GOT3 (cell line): ENCODE measurements around the gene DCLK1.
"Not testable (repeated sequence)": the region's sequence is repeated elsewhere in the genome, so short reads cannot be mapped to it uniquely, and the experiment has no call there.

Experiments used
- DNase-seq: peaks from one replicate; lab custom pipeline; 2025; ENCODE audit warnings: mixed read lengths; lab: John Stamatoyannopoulos, UW

DCLK1 gene

DNA sequence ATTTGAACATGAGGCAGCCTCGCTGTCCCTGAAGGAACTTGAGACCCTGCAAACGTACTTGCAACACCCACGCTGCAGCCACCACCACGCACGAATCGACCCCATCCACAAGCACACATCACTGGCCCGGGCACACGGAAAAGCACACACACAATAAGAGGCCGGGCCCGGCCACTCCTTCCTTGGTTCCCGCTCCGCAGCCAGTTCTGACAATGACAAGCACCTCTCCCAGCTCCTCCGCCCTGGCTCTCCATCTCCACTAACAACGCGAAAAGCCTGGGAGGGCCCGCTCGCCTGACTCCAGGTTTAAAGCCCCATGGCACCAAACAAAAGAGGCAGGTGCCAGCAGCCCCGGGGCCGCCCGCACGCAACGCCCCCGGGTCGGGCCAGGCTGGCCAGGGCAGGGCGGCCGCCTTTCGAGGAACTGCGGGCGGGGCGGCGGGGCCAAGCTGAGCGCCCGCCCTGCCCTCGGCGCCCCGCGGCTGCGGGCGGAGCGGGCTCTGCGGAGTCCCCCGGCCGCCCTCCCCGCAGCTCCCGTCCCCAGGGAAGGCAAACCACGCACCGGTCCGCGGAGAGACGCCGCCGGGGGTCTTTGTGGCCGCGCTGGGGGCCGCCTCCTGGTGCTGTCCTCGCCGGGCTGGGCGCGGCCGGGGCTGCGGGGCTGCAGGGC is 495 bp downstream of the DCLK1 start:
- no peak for DNase-seq

DNA sequence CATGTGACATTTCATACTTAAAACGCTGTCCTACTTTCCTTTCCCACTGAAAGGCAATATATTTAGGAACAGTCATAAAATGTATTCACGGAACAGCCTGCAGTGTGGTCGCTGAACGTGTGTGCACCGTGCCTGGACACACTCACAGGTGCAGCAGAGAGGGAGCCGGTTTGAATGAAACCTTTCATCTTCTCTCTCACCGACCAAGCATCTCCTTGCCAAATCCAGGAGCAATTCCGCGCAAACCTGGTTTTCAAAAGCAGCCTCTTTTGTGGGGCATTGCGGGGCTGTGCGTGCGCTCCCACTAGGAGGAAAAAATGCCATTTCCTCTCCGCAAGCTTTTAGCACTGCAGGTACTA is 1.0 kb downstream of the DCLK1 start:
- DNase-seq, result no peak

DNA sequence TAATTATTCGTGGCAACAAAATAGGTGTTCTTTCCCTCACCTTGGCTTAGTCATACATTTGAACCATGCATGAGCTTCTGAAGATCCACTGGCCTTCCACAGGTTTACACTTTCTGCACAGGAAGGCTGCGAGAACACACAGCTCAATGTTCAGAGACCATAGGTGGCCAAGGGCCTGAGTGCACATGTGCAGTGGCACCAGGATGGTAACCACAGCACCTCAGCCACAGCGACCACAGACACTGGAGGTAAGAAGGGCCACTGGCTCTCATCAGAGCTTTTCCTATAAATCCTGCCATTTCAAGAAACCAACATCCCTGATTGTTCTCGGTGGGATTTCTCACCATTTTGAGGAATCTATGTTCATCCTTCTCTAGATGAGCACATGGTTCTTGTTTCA is 1.6 kb downstream of the DCLK1 start:
- DNase-seq, result no peak

DNA sequence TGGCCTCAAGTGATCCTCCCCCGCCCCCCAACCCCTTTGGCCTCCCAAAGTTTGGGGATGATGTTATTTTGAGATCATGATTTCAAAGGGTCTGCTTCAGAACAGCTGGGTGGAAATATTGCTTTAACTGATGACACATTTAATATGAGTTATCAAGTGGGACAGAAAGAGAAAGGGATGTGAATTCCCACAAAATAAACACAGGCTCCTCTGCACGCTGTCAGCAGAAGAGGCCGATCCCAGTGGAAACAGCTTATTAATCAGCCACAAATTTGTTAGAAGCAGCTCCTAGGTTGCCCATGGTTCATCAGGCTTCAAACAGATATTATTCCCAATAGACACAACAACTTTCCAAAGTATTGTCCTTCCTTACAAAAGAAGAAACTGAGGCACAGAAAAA is 4.7 kb downstream of the DCLK1 start:
- DNase-seq, result no peak

DNA sequence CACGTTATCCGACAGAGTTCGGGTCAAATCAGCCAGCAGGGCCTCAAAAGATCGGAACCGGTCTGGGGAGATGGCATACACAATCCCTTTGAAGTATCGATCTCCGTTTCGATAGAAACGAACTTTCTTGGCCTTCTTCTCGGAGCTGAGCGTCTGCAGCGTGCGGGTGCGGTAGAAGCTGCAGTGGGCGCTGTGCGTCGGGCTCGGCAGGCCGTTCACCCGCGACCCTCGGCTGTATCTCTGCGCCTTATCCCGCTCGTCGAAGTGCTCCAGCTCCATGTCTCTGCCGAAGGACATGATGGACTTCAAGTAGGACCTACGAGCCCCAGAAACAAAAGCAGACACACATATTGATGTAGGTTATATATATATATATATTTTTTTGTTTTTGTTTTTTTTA is 5.3 kb downstream of the DCLK1 start:
- no peak for DNase-seq

DNA sequence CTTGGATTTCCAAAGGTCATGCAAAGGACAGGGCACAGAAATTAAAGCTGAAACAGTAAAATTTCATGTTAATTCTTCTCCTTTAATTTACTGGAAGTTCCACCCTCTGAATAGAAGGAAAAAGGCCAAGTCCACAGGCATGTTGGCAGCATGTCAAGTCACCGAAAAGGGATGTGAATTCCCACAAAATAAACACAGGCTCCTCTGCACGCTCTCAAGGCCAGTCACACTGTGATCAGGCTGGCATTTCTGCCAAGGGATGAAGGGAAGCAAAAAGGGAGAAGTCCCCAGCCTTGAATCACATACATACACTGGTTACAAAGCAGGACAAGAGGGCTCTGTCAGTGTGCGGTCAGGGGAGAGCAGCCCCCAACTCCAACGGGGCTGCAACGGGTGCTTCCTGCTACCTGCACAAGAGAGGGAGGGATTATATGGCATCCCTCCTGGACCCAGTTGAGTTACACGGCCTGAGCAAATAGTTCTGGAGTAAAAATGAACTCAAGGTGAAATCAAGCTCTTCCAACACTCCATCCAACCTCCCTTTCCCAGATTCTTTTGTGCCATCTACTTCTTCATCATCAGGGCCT is 6.9 kb downstream of the DCLK1 start:
- no peak for DNase-seq

DNA sequence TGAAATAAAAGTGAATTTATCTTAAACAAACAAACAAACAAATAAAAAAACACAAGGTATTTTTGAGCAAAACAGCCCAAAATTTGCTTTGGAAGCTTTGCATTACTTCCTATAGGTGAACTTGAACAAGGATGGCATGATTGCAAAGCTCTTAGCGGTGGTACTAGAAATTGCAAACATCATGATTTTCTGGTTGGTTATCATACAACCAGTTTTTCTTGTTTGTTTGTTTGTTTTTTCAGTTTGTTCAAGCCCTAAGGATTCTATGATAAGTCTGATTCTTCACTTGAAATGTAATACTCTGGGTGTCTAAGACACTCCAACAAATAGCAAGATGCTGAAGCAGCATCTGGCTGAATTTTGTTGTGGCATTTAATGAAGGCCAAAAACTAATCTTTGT is 15.9 kb downstream of the DCLK1 start:
- DNase-seq, result no peak

DNA sequence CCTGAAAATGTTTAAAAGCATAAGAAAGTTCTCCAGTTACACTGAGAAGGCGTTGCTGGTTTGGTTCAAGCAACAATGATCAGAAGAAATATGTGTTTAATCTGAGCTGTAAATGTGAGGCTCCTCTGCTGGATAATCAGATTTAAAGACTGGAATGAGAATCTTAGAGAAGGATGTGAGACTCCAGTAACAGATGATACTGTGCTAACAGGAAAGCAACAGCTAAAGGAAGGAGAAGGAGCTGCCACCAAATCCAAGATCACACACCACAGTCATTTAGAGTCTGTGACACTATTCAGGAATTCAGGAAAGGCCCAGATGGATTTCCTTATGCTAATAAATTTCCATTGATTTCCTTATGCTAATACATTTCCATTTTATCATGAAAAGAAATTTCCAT is 16.9 kb downstream of the DCLK1 start:
- no peak for DNase-seq

DNA sequence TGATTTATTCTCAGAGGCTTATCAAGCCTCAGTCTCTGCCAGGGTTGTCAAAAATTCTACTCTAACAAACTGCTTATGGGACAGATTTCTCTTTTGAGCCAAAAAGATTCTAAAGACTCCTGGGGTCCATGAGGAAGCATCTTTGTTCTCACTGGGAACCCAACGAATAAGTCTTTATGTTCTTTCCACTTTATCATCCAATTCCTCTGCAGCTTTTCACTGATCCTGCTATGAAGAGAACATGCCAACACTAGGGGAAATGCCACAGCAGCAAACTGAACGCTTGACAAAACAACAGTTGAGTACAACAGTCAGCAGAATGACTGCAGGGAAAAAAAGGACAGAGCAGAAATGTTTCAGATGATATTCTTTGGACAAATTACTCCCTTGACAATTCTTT is 22.2 kb downstream of the DCLK1 start:
- no peak for DNase-seq

DNA sequence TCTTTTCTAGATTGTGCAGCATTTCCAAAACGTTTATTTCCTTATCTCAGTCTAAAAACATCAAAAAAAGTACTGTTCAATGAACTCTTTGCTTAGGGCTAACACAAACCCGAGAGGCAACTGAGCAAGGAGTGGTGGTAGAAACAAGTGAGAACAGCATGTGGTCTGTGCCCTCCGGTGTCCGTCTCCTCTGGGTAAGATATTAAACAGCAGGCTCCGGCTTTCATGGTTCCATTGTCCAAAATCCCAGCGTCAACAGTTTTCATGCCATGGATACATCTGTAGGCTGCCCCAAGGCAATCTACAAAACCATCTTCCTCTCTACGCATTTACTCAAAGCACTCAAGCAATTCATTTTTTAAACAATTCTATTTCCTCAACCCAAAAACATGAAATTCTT is 22.8 kb downstream of the DCLK1 start:
- DNase-seq, result no peak

DNA sequence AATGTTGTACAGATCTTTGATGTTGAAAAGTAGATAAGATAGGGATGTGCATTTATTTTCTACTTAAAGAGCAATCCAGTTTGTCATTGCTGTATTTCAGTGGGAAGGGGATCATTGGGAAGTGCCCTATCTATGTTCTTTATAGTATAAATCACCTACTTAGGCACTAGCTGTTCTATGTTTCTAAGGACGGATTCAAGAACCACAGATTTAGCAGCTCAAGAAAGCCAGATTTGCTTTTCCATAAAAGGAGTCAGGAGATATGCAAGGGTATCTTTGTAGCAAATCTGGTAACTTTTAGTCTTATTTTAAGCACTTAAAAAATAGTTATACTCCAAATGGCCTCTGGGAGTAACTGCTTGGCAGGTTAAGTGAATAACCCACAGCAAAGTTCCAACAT is 23.7 kb downstream of the DCLK1 start:
- no peak for DNase-seq

DNA sequence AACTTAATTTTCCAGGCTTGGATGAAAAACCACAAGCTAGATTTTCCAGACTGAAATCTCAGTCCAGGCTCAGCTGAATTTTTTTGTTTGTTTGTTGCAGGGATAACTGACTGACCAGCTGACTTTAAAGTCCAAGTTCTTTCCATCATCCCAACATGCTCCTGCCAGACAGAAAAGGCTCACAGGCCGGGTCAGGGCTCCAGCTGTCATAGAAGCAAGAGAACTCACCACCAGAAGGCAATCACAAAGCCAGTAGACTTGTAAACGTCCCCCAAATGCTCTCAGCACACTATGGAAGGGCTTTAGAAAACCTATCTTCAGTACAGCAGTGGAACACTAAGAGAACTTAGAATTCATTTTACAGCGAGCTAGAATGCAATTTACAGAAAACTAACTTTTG is 25.5 kb downstream of the DCLK1 start:
- no peak for DNase-seq

DNA sequence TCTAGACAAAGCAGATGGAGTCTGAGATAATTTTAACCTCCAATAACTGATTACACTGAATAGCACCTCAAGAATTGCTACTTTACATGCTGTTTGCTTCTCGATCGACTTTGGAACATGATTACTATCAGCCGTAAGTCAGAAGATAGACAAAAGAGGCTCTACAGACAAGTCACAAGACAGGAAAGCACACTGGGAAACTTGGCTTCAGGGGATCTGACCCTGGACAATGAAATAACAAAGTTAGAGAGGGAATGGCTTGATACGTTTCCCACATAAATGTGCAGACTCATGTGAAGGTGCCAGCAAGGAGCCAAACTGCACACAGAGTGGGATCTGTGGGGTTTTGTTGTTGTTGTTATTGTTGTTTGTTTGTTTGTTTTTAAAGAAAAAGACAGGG is 28.5 kb downstream of the DCLK1 start:
- DNase-seq, result no peak

DNA sequence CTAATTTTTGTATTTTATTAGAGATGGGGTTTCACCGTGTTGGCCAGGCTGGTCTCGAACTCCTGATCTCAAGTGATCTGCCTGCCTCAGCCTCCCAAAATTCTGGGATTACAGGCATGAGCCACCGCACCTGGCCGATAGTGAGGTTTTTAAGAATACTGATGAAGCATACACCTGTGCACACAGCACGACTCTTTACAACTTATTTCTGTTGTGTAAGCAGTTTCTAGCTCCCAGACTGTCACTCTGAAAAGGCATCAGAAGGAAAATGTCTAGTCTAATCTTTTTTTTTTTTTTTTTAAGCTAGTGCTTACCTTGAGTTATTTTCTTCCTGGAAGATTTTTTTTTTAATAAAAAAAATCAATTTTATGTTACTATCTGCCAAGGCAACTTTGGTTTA is 29.3 kb downstream of the DCLK1 start:
- not testable (repeated sequence) for DNase-seq

DNA sequence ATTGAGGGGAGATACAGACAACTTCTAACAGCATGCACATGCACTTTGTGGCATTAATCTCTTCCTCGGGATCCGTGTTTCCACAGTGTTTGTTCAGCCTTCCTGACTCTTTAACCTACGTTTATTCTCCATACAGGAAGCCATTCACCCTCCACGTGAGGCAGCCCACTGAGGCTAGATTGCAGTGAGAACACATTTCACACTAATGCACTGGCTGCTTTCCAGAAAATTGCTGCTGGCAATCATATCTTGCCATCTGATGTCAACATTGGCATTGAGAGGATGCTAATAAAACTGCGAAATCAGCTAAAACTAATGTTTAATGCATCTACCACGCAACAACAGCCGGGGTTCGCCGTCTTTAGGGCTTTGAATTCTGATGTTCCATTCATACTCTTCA is 30.0 kb downstream of the DCLK1 start:
- no peak for DNase-seq

DNA sequence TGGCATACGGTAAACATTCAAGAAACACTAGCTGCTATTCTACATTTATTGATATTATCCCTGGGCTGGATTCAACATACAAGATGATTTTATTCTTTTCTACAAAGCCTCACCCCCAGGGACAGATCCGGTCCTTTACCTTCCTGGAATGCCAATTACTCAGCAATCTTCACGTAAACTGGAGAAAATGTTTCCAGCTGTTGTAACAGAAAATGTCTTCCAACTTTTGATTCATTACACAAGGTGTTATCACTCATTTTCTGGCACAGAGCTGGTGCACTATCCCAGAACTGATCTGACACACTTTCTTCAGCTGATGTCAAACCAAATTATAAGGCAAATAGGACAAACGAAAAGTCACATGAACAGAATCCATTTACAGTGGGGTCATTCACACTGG is 33.1 kb downstream of the DCLK1 start:
- no peak for DNase-seq

DNA sequence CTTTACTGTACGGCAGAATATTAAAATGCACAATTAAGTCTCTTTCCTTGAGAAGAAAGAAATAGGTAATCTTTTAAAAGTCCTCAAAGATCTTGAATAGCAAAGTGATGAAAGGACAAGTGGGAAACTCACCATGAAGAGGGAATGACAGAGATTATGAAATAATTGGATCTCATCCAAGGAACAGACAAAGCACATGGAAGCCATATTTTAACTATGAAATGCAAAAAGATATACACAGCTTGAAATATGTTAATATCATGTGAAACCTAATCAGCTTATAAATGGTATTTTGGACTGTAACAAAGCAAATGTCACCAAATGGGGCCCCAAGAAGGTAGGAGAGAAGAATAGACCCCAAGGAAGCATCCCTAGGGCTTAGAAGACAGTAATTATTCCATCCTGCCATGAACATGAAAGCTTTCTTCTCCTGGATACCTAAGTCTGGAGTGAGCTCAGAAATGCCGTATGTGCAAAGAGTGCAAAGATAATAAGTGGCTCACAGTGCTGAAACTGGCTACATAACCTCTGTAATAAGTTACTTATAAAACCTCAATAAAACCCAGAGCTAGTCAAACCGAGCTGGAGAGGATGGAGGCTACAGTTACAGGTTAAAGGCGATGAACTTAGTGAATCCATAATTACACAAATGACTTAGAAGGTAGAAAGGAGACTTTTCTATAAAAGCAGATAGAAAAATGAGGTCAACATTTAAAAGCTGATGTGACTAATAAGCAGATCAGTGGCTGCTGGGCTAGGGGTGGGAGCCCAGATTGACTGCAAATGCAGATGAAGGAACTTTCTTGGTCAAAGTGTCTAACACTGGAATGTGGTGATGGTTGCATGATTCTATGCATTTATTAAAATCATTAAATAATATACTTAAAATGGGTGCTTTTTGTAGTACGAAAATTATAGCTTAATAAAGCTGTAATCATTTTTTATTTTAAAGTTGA is 34.4 kb downstream of the DCLK1 start:
- no peak for DNase-seq

DNA sequence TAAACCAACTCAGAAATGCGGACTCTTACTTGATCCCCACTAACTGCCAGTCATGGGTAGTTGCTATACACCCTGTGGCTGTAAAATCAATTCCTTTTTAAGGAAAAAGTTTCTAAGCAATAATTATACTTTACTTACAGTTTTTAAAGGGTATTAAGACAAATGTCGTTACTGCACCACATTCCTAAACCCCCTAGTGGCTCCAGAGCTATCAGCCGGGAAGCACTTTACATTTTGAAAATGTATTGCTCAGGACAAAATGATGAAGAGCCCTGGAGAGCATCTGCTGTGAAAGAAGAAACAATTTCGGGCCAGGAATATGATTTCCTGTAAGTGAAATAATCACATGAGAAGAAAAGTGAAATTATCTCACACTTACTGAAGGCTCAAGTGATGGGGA is 36.7 kb downstream of the DCLK1 start:
- no peak for DNase-seq

DNA sequence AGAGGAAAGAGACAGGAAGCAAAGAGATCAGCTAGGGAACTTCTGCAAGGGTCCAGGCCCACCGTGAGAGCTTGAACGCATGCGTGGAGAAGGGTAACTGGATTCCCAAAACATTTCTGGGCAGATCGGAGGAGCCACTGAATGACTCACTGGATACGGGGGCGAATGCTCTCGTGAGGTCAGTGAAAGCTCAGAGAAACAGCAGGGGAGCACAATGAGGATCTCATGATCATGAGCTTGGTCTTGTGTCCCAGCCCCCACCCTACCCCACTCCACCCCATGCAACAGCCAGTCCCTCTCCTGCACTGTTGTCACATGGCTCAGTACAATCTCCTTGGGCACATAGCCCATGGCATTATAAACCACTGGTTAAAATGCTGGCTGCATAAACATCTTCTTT is 40.6 kb downstream of the DCLK1 start:
- DNase-seq, result no peak

DNA sequence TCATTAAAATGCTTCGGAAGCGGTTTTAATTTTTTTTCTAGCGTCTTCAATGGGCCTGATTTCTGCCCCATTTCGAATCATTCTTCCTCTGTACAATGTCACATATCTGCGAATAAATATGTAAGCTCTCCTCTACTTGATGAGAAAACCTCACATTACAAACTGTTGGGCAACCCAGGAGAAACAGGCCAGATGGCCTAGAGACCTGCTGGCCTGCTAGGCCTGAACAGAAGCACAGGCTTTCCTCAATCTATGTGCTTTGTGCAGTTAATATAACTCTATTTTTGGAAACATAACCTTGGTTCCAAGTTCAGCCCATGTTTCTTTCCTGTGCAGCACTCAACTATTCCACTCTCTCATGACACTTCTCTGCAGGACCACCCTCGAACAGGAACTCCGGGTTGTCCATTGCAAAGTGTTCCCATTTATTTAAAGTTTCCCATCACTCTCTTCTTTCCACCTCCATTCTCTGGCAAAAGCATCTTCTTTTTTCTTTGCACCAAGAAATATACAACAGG is 42.0 kb downstream of the DCLK1 start:
- DNase-seq, result no peak

DNA sequence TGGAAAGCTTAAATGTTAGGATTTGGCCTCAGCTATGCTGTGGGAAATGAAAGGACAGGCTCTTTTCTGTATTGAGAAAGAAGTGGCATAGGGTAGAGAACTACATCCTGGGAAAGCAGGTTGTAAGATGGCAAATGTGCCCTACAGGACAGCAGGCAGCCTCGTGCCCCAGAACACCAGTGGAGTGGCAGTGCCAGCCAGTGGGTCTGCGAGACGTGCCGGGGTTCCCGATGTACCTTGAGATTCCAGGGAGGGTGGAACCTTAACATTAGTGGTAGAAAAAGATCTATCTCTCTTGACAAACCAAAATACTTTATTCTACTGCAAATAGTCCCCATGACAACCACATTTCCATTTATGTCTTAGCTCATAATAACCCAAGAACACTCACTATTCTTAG is 42.7 kb downstream of the DCLK1 start:
- no peak for DNase-seq

DNA sequence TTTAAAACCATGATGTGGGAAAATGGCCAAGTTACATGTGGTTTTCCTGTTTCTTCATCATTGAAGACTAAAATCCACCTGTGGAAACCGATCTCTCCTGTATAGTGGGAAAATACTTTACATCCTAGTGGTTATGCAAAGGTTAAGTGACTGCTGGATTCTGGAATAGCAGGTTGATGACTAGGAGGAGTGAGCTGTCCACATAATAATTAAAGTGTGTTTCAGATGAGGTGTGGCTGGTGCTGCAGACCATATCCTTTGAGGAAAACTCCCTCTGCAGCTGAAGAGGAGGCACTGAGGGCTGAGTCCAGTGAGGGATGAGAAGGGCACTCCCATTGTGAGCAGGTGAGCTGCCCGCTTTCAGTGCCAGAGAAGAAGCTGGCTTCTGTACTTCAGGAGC is 43.2 kb downstream of the DCLK1 start:
- no peak for DNase-seq

DNA sequence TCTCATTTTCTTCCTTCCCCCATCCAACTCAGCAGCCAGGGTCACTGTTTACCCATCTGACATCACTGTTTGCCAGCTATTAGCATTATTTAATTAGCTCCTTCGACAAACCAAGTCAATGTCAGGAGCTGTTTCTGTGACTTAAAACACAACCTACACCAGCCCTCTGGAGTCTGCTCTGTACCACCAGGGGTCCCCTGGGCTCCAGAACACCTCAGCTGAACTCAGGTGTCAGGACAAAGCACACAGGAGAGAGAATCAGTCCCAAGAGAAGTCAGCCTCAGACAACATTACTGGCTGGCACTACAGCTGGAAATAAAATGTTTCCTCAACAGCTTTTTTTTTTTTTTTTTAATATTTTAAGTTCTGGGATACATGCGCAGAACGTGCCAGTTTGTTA is 45.1 kb downstream of the DCLK1 start:
- no peak for DNase-seq
